IMR-90 (cell line): ENCODE results near the gene GRIK3. TPM values are rescaled to one million over a fixed set of nuclear protein-coding genes. Genes with fewer than 3 reads are reported as not detected.

Experiments used
- ATAC-seq: fragments of 200-7000 bp; cut with Tn5 transposase; 2 replicates; pipeline ENCODE4 v1.9.1; 2020; ENCODE audit warnings: low read depth, mild to moderate bottlenecking, moderate library complexity
- BruUV-seq: library from RNA; stranded (reverse); fragments of 400-500 nt; replicated peaks from 2 replicates; lab custom pipeline; 2021; lab: Mats Ljungman, UMichigan
- CTCF ChIA-PET: fragments of 300-600 bp; formaldehyde crosslinking; extraction: SDS; loops from one replicate; lab custom pipeline; 2021; ENCODE audit warnings: antibody characterized with exemption; lab: Yijun Ruan, JAX
- POLR2A ChIA-PET: fragments of 300-600 bp; sonication (Branson Sonifier 250); formaldehyde crosslinking; loops from one replicate; lab custom pipeline; 2022; ENCODE audit warnings: antibody characterized with exemption; ENCODE audit not compliant: unreplicated experiment; lab: Charles Lee
- DNase-seq: peaks from one replicate; pipeline ENCODE4 v3.0.0; 2013
- H2AFZ ChIP-seq: replicated peaks from 2 replicates; pipeline ENCODE3; 2013; ENCODE audit warnings: low read length, mild to moderate bottlenecking; ENCODE audit not compliant: poor library complexity
- H2AK5ac ChIP-seq: 2 replicates; pipeline ENCODE4 v1.6.1; 2013; ENCODE audit warnings: low read depth, low read length, inconsistent platforms
- H2AK9ac ChIP-seq: replicated peaks from 2 replicates; pipeline ENCODE3; 2013; ENCODE audit warnings: mild to moderate bottlenecking, low read depth, low read length, moderate library complexity; ENCODE audit not compliant: poor library complexity
- H2BK120ac ChIP-seq: 2 replicates; pipeline ENCODE4 v1.6.1; 2013; ENCODE audit warnings: low read depth, low read length, inconsistent platforms
- H2BK15ac ChIP-seq: 3 replicates; pipeline ENCODE4 v1.6.1; 2013; ENCODE audit warnings: low read depth, low read length, inconsistent platforms
- H2BK20ac ChIP-seq: 2 replicates; pipeline ENCODE4 v1.6.1; 2013; ENCODE audit warnings: low read depth, mild to moderate bottlenecking, inconsistent platforms, low read length, moderate library complexity
- H2BK5ac ChIP-seq: 2 replicates; pipeline ENCODE4 v1.6.1; 2013; ENCODE audit warnings: mild to moderate bottlenecking, low read depth, low read length, inconsistent platforms; ENCODE audit not compliant: poor library complexity, severe bottlenecking
- H3K14ac ChIP-seq: replicated peaks from 2 replicates; pipeline ENCODE4 v1.6.1; 2013; ENCODE audit warnings: low read depth, low read length, inconsistent platforms
- H3K18ac ChIP-seq: 2 replicates; pipeline ENCODE4 v1.6.1; 2013; ENCODE audit warnings: low read depth, low read length, control low read depth
- H3K23ac ChIP-seq: 2 replicates; pipeline ENCODE4 v1.6.1; 2013; ENCODE audit warnings: low read depth, low read length, inconsistent platforms
- H3K27ac ChIP-seq: 2 replicates; pipeline ENCODE4 v1.5.1; 2013; ENCODE audit warnings: mild to moderate bottlenecking, control low read depth, low read length; ENCODE audit not compliant: insufficient read depth
- H3K27me3 ChIP-seq: 2 replicates; pipeline ENCODE4 v1.6.1; 2013; ENCODE audit warnings: low read length; ENCODE audit not compliant: control insufficient read depth, insufficient read depth
- H3K36me3 ChIP-seq: 2 replicates; pipeline ENCODE4 v1.6.1; 2013; ENCODE audit warnings: low read length, mixed read lengths; ENCODE audit not compliant: control insufficient read depth, insufficient read depth
- H3K4ac ChIP-seq: 2 replicates; pipeline ENCODE4 v1.6.1; 2013; ENCODE audit warnings: low read depth, low read length, inconsistent platforms
- H3K4me1 ChIP-seq: 2 replicates; pipeline ENCODE4 v1.6.1; 2013; ENCODE audit warnings: low read length, mixed read lengths; ENCODE audit not compliant: control insufficient read depth, insufficient read depth
- H3K4me2 ChIP-seq: 2 replicates; pipeline ENCODE4 v1.6.1; 2013; ENCODE audit warnings: low read depth, mild to moderate bottlenecking, control low read depth, low read length, moderate library complexity
- H3K4me3 ChIP-seq: 2 replicates; pipeline ENCODE4 v1.5.1; 2013; ENCODE audit warnings: low read depth, mild to moderate bottlenecking, control low read depth, low read length, moderate library complexity; ENCODE audit not compliant: insufficient read depth
- H3K56ac ChIP-seq: 2 replicates; pipeline ENCODE4 v1.6.1; 2013; ENCODE audit warnings: low read length, inconsistent platforms; ENCODE audit not compliant: insufficient read depth; ENCODE audit errors: extremely low read depth
- H3K79me1 ChIP-seq, 2 experiments: 2 replicates each; pipeline ENCODE4 v1.6.1; 2013; ENCODE audit warnings: low read length in 2 of 2, inconsistent platforms in 1 of 2, low read depth in 1 of 2
- H3K9ac ChIP-seq: 2 replicates; pipeline ENCODE4 v1.6.1; 2013; ENCODE audit warnings: low read depth, low read length, control low read depth
- H3K9me1 ChIP-seq: 2 replicates; pipeline ENCODE4 v1.6.1; 2013; ENCODE audit warnings: low read length, inconsistent platforms; ENCODE audit not compliant: insufficient read depth
- H3K9me3 ChIP-seq: 2 replicates; pipeline ENCODE4 v1.6.1; 2013; ENCODE audit warnings: low read length; ENCODE audit not compliant: control insufficient read depth, insufficient read depth
- H4K20me1 ChIP-seq: 2 replicates; pipeline ENCODE4 v1.6.1; 2013; ENCODE audit warnings: low read length, inconsistent platforms; ENCODE audit not compliant: insufficient read depth
- H4K5ac ChIP-seq: 2 replicates; pipeline ENCODE4 v1.6.1; 2013; ENCODE audit warnings: mild to moderate bottlenecking, low read depth, low read length, control low read depth
- H4K8ac ChIP-seq, 2 experiments: 2 replicates each; pipeline ENCODE4 v1.6.1; 2013; ENCODE audit warnings: low read depth in 2 of 2, low read length in 2 of 2, control low read depth in 1 of 2, inconsistent platforms in 1 of 2
- H4K91ac ChIP-seq: 2 replicates; pipeline ENCODE4 v1.6.1; 2013; ENCODE audit warnings: low read depth, low read length, inconsistent platforms; ENCODE audit not compliant: insufficient read depth
- BHLHE40 ChIP-seq: fragments of 150-350 bp; IDR thresholded peaks from 2 replicates; pipeline ENCODE4 v1.6.1; 2016; ENCODE audit warnings: mild to moderate bottlenecking, low read depth, low read length
- CEBPB ChIP-seq: IDR thresholded peaks from 2 replicates; pipeline ENCODE4 v1.6.1; 2012; ENCODE audit warnings: low read depth, low read length, improper control_type of control experiment
- CHD1 ChIP-seq: IDR thresholded peaks from 2 replicates; pipeline ENCODE4 v1.6.1; 2012; ENCODE audit warnings: low read depth, low read length, improper control_type of control experiment
- FOS ChIP-seq: fragments of 150-350 bp; IDR thresholded peaks from 2 replicates; pipeline ENCODE4 v1.6.1; 2016; ENCODE audit warnings: low read depth, low read length
- MAFK ChIP-seq: IDR thresholded peaks from 2 replicates; pipeline ENCODE4 v1.6.1; 2012; ENCODE audit warnings: low read depth, low read length, improper control_type of control experiment
- MAZ ChIP-seq: IDR thresholded peaks from 2 replicates; pipeline ENCODE4 v1.6.1; 2012; ENCODE audit warnings: low read depth, mild to moderate bottlenecking, low read length, improper control_type of control experiment, moderate library complexity, borderline replicate concordance
- MXI1 ChIP-seq: IDR thresholded peaks from 2 replicates; pipeline ENCODE4 v1.6.1; 2012; ENCODE audit warnings: low read depth, mild to moderate bottlenecking, low read length, moderate library complexity, borderline replicate concordance
- NFE2L2 ChIP-seq: fragments of 150-350 bp; IDR thresholded peaks from 2 replicates; pipeline ENCODE4 v1.6.1; 2016; ENCODE audit warnings: low read depth, mild to moderate bottlenecking, low read length
- POLR2A ChIP-seq: IDR thresholded peaks from 2 replicates; pipeline ENCODE4 v1.6.1; 2012; ENCODE audit warnings: mild to moderate bottlenecking, low read depth, low read length
- RAD21 ChIP-seq: IDR thresholded peaks from 2 replicates; pipeline ENCODE4 v1.6.1; 2012; ENCODE audit warnings: low read length, improper control_type of control experiment
- RCOR1 ChIP-seq: IDR thresholded peaks from 2 replicates; pipeline ENCODE4 v1.6.1; 2012; ENCODE audit warnings: mild to moderate bottlenecking, low read length, improper control_type of control experiment; ENCODE audit not compliant: insufficient replicate concordance
- RFX5 ChIP-seq: IDR thresholded peaks from 2 replicates; pipeline ENCODE4 v1.8.0; 2012; ENCODE audit warnings: low read depth, mild to moderate bottlenecking, low read length, moderate library complexity
- SMC3 ChIP-seq: fragments of 150-350 bp; IDR thresholded peaks from 2 replicates; pipeline ENCODE4 v1.6.1; 2016; ENCODE audit warnings: low read depth, mild to moderate bottlenecking, antibody characterized with exemption, low read length, moderate library complexity
- WGBS, 2 experiments: methylation state at CpG; one replicate each; pipeline versions ENCODE4 v1.1.5 to v1.1.7; 2013; ENCODE audit warnings: missing lambda C conversion rate in 2 of 2; ENCODE audit not compliant: insufficient read length in 1 of 2; ENCODE audit errors: extremely low coverage in 2 of 2; 5-methylcytosine and 5-hydroxymethylcytosine counted together
- dilution Hi-C: fragments of 300-500 bp; cut with HindIII; formaldehyde crosslinking; loops from one replicate; pipeline ENCODE4 v1.14.3; 2018; ENCODE audit warnings: low sequenced_read_pairs; ENCODE audit not compliant: unreplicated experiment
- in situ Hi-C: fragments of 300-500 bp; cut with MboI; formaldehyde crosslinking; loops from 3 replicates; pipeline ENCODE4 v1.14.3; 2019; ENCODE audit warnings: low sequenced_read_pairs, inconsistent platforms, mixed read lengths
- intact Hi-C: fragments of 100-400 bp; cut with micrococcal nuclease; formaldehyde crosslinking; loops from 2 replicates; pipeline ENCODE4 v1.10.0; 2022
- polyA plus RNA-seq, 3 experiments: library from polyadenylated mRNA; depleted of rRNA; stranded (reverse); fragments of >200 nt; gene quantifications; 2 replicates each; pipeline ENCODE4 v1.2.3, GENCODE V29; 2012; ENCODE audit warnings: low replicate concordance in 1 of 3
- total RNA-seq: library from RNA; depleted of rRNA; stranded (reverse); fragments of >200 nt; gene quantifications from 2 replicates; pipeline ENCODE4 v1.2.3, GENCODE V29; 2012
- TF ChIP-seq, protein P1 (sequence below): fragments of 150-350 bp; IDR thresholded peaks from 2 replicates; pipeline ENCODE4 v1.6.1; 2017; ENCODE audit warnings: mild to moderate bottlenecking, antibody characterized with exemption, low read length, low read depth
- TF ChIP-seq, protein P2 (sequence below): conservative IDR thresholded peaks from 2 replicates; pipeline ENCODE4 v1.5.1; 2012; ENCODE audit warnings: mild to moderate bottlenecking, low read depth, low read length, improper control_type of control experiment
- TF ChIP-seq, protein P3 (sequence below): fragments of 150-350 bp; IDR thresholded peaks from 2 replicates; pipeline ENCODE4 v1.6.1; 2016; ENCODE audit warnings: low read depth, mild to moderate bottlenecking, low read length, moderate library complexity, borderline replicate concordance

GRIK3 gene
- total and polyA plus RNA-seq, 2 of the 4 experiments (the other 2 are of a cell fraction) = not detected

DNA sequence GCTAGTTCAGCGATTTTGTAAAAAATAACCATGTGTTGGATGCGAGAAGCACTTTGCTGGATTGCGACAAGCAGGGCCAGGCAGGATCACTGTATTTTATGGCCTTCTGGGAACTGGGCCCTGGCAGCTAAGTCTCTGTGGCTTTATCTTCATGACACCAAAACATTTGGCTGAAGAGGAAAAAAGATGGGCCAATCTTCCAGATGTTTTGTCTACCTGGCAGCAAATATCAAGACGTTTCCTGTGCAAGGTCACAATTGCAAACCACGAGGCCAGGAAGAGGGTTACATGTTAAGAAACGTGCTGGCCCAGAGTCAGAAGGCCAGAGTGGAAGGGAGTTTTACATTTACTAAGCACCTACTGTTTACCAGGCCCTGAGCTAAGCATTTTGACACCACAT, 22.1 kb downstream of the GRIK3 start:
- dilution Hi-C loops (no loop called here), intact Hi-C loops (no loop called here), in situ Hi-C loops (no loop called here)
- Histone ChIP-seq H3K27ac (no peak overlapping the region), H3K79me1 (no peaks in the 10 kb centered on the region), H4K8ac (no peak overlapping the region), H3K18ac (no peak overlapping the region), H3K23ac (no peak overlapping the region), H3K9me1 (no peaks in the 10 kb centered on the region), H2BK15ac (no peak overlapping the region), H4K5ac (no peak overlapping the region), H4K20me1 (no peaks in the 10 kb centered on the region), H3K27me3 (no peaks in the 10 kb centered on the region), H3K4me2 (no peak overlapping the region), H3K36me3 (no peaks in the 10 kb centered on the region), H3K4me3 (no peak overlapping the region), H2BK5ac (no peak overlapping the region), H3K9me3 (no peaks in the 10 kb centered on the region), H2AFZ (no peak overlapping the region), H2AK5ac (no peak overlapping the region), H3K4me1 (no peaks in the 10 kb centered on the region), H2AK9ac (no peak overlapping the region), H4K91ac (no peak overlapping the region), H2BK120ac (no peak overlapping the region), H2BK20ac (no peak overlapping the region), H3K56ac (no peak overlapping the region), H3K9ac (no peak overlapping the region), H3K4ac (no peak overlapping the region), H3K14ac (no peak overlapping the region)
- TF ChIP-seq RFX5 (no peak), MAFK (no peak), BHLHE40 (no peak), FOS (no peak), NFE2L2 (no peak), MXI1 (no peak), SMC3 (no peak), CEBPB (no peak), MAZ (no peak), CHD1 (no peak), RAD21 (no peak), RCOR1 (no peak), POLR2A (no peak)
- TF ChIP-seq, protein P1, sequence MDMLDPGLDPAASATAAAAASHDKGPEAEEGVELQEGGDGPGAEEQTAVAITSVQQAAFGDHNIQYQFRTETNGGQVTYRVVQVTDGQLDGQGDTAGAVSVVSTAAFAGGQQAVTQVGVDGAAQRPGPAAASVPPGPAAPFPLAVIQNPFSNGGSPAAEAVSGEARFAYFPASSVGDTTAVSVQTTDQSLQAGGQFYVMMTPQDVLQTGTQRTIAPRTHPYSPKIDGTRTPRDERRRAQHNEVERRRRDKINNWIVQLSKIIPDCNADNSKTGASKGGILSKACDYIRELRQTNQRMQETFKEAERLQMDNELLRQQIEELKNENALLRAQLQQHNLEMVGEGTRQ = no peak
- TF ChIP-seq, protein P2, sequence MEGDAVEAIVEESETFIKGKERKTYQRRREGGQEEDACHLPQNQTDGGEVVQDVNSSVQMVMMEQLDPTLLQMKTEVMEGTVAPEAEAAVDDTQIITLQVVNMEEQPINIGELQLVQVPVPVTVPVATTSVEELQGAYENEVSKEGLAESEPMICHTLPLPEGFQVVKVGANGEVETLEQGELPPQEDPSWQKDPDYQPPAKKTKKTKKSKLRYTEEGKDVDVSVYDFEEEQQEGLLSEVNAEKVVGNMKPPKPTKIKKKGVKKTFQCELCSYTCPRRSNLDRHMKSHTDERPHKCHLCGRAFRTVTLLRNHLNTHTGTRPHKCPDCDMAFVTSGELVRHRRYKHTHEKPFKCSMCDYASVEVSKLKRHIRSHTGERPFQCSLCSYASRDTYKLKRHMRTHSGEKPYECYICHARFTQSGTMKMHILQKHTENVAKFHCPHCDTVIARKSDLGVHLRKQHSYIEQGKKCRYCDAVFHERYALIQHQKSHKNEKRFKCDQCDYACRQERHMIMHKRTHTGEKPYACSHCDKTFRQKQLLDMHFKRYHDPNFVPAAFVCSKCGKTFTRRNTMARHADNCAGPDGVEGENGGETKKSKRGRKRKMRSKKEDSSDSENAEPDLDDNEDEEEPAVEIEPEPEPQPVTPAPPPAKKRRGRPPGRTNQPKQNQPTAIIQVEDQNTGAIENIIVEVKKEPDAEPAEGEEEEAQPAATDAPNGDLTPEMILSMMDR = no peak
- TF ChIP-seq, protein P3, sequence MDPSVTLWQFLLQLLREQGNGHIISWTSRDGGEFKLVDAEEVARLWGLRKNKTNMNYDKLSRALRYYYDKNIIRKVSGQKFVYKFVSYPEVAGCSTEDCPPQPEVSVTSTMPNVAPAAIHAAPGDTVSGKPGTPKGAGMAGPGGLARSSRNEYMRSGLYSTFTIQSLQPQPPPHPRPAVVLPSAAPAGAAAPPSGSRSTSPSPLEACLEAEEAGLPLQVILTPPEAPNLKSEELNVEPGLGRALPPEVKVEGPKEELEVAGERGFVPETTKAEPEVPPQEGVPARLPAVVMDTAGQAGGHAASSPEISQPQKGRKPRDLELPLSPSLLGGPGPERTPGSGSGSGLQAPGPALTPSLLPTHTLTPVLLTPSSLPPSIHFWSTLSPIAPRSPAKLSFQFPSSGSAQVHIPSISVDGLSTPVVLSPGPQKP = no peak
- ChIA-PET CTCF (no interaction called here), POLR2A (no interaction called here)
- no peak for DNase-seq
- no TSS peak for BruUV-seq
- WGBS, 2 experiments = 20% methylated on average over 1 of the region's 6 CpGs; no CpG with 5 or more reads in 1 of the 2 experiments
- no peak for ATAC-seq
